Measurements from ENCODE around the gene SIAH2.
A peak's percentile ranks its signal among the peaks of the same experiment; 100 is the strongest.

SIAH2 gene

GRCh38 chr3:150759947-150760346, 3.0 kb downstream of the SIAH2 start:
- Mint-ChIP-seq H3K27me3 (ENCODE audit: low read depth, poor library complexity) (no peaks in the 10 kb centered on the region), H3K9me3 (no peaks in the 10 kb centered on the region), H3K4me1 (peaks cover 54% of the 10 kb centered on the region), H3K4me3 (peak overlapping the region; percentile 66), H3K36me3 (ENCODE audit: low read depth) (peaks cover 20% of the 10 kb centered on the region), H3K27ac (no peak overlapping the region)
- TF ChIP-seq CTCF (IDR thresholded peaks at IDR 0.05): no peak
- DNase-seq: no peak

- H3K36me3 Mint-ChIP-seq (ENCODE audit: low read depth): peaks cover 20% of the 10 kb centered on the region
- TF ChIP-seq CTCF (IDR thresholded peaks at IDR 0.05): no peak
Observed at GRCh38 chr3:150759319-150759718, 3.6 kb downstream of the SIAH2 start.

GRCh38 chr3:150757768-150758167, 5.2 kb downstream of the SIAH2 start:
- peak overlapping the region; percentile 73 for H3K27ac Mint-ChIP-seq
- DNase-seq: no peak
- H3K36me3 Mint-ChIP-seq (ENCODE audit: low read depth): peaks cover 32% of the 10 kb centered on the region
- no peak overlapping the region for H3K4me3 Mint-ChIP-seq
- H3K27me3 Mint-ChIP-seq (ENCODE audit: low read depth, poor library complexity): no peaks in the 10 kb centered on the region
- H3K9me3 Mint-ChIP-seq: no peaks in the 10 kb centered on the region
- peaks cover 56% of the 10 kb centered on the region for H3K4me1 Mint-ChIP-seq
- TF ChIP-seq CTCF (IDR thresholded peaks at IDR 0.05): no peak

More at GRCh38 chr3:150759319-150759718, 3.6 kb downstream of the SIAH2 start:
- DNase-seq: no peak
- H3K4me3 Mint-ChIP-seq: no peak overlapping the region
- no peak overlapping the region for H3K27ac Mint-ChIP-seq
- H3K9me3 Mint-ChIP-seq: no peaks in the 10 kb centered on the region
- H3K4me1 Mint-ChIP-seq: peaks cover 53% of the 10 kb centered on the region
- no peaks in the 10 kb centered on the region for H3K27me3 Mint-ChIP-seq (ENCODE audit: low read depth, poor library complexity)

GRCh38 chr3:150757364-150757763, 5.6 kb downstream of the SIAH2 start:
- peaks cover 36% of the 10 kb centered on the region for H3K36me3 Mint-ChIP-seq (ENCODE audit: low read depth)
- no peak for TF ChIP-seq CTCF (IDR thresholded peaks at IDR 0.05)
- no peak overlapping the region for H3K4me3 Mint-ChIP-seq
- H3K27ac Mint-ChIP-seq: peak overlapping the region; percentile 29
- no peak for DNase-seq
- no peaks in the 10 kb centered on the region for H3K27me3 Mint-ChIP-seq (ENCODE audit: low read depth, poor library complexity)
- H3K9me3 Mint-ChIP-seq: no peaks in the 10 kb centered on the region
- H3K4me1 Mint-ChIP-seq: peaks cover 60% of the 10 kb centered on the region

GRCh38 chr3:150756491-150757059, 6.4 kb downstream of the SIAH2 start:
- no peak for DNase-seq
- no peak for TF ChIP-seq CTCF (IDR thresholded peaks at IDR 0.05)
- H3K4me3 Mint-ChIP-seq: no peak overlapping the region
- peaks cover 36% of the 10 kb centered on the region for H3K36me3 Mint-ChIP-seq (ENCODE audit: low read depth)
- H3K9me3 Mint-ChIP-seq: no peaks in the 10 kb centered on the region
- peaks cover 64% of the 10 kb centered on the region for H3K4me1 Mint-ChIP-seq
- no peak overlapping the region for H3K27ac Mint-ChIP-seq
- H3K27me3 Mint-ChIP-seq (ENCODE audit: low read depth, poor library complexity): peaks cover 2% of the 10 kb centered on the region

GRCh38 chr3:150755902-150756301, 7.1 kb downstream of the SIAH2 start:
- Mint-ChIP-seq H3K9me3 (no peaks in the 10 kb centered on the region), H3K4me1 (peaks cover 64% of the 10 kb centered on the region), H3K36me3 (ENCODE audit: low read depth) (peaks cover 36% of the 10 kb centered on the region), H3K4me3 (no peak overlapping the region), H3K27me3 (ENCODE audit: low read depth, poor library complexity) (peaks cover 2% of the 10 kb centered on the region), H3K27ac (no peak overlapping the region)
- no peak for TF ChIP-seq CTCF (IDR thresholded peaks at IDR 0.05)
- no peak for DNase-seq

All from nephron progenitor cell (in vitro differentiated cells).